PFSK-1 (cell line): ENCODE data around the gene RBM20.

Experiments used
- FOXP2 ChIP-seq: optimal IDR thresholded peaks from 2 replicates; pipeline ENCODE3; 2011; ENCODE audit warnings: borderline replicate concordance, control low read depth, inconsistent platforms; ENCODE audit not compliant: insufficient read depth; ENCODE audit errors: extremely low read length, extremely low read depth
- POLR2AphosphoS5 ChIP-seq: IDR thresholded peaks from 2 replicates; pipeline ENCODE4 v1.6.1; 2012; ENCODE audit warnings: low read depth, mild to moderate bottlenecking, control low read depth, low read length, moderate library complexity
- TAF1 ChIP-seq: IDR thresholded peaks from 2 replicates; pipeline ENCODE4 v1.6.1; 2012; ENCODE audit warnings: low read length, control low read depth, borderline replicate concordance; ENCODE audit not compliant: insufficient read depth
- TF ChIP-seq, protein P1 (sequence below), 2 experiments: IDR thresholded peaks; 2 replicates each; pipeline versions ENCODE4 v1.6.1 to v1.8.0; 2011 to 2012; ENCODE audit warnings: low read depth in 2 of 2, low read length in 2 of 2, control low read depth in 1 of 2, inconsistent platforms in 1 of 2, mild to moderate bottlenecking in 1 of 2, moderate library complexity in 1 of 2; ENCODE audit not compliant: insufficient read depth in 1 of 2

DNA sequence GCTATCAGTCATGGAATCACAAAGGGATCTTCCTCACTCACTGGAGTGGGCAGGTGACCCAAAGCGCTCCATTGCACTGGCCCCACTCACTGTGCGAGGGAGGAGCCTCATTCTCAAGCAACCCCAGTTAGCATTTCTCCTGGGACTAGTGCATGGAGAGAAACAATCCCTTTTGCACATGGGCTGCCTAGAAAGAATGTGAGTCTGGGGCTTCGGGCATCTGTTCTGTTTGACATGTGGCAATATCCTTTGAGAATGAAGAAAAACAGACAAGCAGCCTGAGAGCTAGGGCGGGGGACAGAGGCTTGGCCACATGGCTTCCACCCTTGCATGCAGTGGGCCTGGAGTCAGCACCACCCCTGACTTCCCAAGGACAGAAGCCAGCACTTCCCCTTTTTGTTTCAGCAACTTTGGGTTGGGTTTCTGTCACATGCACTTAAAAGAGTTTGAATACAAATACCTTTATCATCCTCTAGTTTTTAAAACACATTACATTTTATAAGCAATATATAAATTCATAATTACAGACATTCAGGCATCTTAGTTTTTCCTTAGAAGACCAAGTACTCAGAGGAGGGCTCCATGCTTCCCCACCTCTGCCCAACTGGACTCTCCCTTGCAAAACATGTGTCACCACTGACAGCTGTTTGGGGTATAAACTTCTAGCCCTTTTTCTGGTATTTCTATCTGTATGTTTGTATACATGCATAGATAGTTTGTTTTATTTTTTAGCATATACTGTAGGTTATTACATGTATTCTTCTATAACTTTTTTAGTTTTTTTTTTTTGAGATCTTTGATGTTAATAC lies 73.8 kb downstream of the RBM20 start:
- no peak for TF ChIP-seq POLR2AphosphoS5
- TF ChIP-seq, protein P1, sequence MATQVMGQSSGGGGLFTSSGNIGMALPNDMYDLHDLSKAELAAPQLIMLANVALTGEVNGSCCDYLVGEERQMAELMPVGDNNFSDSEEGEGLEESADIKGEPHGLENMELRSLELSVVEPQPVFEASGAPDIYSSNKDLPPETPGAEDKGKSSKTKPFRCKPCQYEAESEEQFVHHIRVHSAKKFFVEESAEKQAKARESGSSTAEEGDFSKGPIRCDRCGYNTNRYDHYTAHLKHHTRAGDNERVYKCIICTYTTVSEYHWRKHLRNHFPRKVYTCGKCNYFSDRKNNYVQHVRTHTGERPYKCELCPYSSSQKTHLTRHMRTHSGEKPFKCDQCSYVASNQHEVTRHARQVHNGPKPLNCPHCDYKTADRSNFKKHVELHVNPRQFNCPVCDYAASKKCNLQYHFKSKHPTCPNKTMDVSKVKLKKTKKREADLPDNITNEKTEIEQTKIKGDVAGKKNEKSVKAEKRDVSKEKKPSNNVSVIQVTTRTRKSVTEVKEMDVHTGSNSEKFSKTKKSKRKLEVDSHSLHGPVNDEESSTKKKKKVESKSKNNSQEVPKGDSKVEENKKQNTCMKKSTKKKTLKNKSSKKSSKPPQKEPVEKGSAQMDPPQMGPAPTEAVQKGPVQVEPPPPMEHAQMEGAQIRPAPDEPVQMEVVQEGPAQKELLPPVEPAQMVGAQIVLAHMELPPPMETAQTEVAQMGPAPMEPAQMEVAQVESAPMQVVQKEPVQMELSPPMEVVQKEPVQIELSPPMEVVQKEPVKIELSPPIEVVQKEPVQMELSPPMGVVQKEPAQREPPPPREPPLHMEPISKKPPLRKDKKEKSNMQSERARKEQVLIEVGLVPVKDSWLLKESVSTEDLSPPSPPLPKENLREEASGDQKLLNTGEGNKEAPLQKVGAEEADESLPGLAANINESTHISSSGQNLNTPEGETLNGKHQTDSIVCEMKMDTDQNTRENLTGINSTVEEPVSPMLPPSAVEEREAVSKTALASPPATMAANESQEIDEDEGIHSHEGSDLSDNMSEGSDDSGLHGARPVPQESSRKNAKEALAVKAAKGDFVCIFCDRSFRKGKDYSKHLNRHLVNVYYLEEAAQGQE (IDR thresholded peaks at IDR 0.05; ENCODE audit: insufficient read depth in 1 of 2, low read depth in 2 of 2, low read length in 2 of 2) = no peak
- no peak for TF ChIP-seq TAF1
- TF ChIP-seq FOXP2 = no peak
